Stimulated activated naive CD8-positive, alpha-beta T cell treated with anti-CD3 and anti-CD28 coated beads, Interleukin-15, Interleukin-2, amounts not matched to agents 100 ng/mL and 50 ng/mL, for 24 hours (primary cell): ENCODE results near the gene ZSCAN18.

ENCODE experiments used
- H3K27ac Mint-ChIP-seq: one replicate; pipeline ENCODE4 v1.8.0; 2021; ENCODE audit warnings: mild to moderate bottlenecking, mixed read lengths
- H3K27me3 Mint-ChIP-seq: one replicate; pipeline ENCODE4 v1.8.0; 2021; ENCODE audit warnings: mixed read lengths
- H3K36me3 Mint-ChIP-seq: one replicate; pipeline ENCODE4 v1.8.0; 2021; ENCODE audit warnings: low read depth, mixed read lengths
- H3K4me1 Mint-ChIP-seq: one replicate; pipeline ENCODE4 v1.8.0; 2021; ENCODE audit warnings: low read depth, mixed read lengths
- H3K4me3 Mint-ChIP-seq: one replicate; pipeline ENCODE4 v1.8.0; 2021; ENCODE audit warnings: mild to moderate bottlenecking, mixed read lengths
- H3K9me3 Mint-ChIP-seq: one replicate; pipeline ENCODE4 v1.8.0; 2021; ENCODE audit warnings: mixed read lengths

The ZSCAN18 gene

DNA sequence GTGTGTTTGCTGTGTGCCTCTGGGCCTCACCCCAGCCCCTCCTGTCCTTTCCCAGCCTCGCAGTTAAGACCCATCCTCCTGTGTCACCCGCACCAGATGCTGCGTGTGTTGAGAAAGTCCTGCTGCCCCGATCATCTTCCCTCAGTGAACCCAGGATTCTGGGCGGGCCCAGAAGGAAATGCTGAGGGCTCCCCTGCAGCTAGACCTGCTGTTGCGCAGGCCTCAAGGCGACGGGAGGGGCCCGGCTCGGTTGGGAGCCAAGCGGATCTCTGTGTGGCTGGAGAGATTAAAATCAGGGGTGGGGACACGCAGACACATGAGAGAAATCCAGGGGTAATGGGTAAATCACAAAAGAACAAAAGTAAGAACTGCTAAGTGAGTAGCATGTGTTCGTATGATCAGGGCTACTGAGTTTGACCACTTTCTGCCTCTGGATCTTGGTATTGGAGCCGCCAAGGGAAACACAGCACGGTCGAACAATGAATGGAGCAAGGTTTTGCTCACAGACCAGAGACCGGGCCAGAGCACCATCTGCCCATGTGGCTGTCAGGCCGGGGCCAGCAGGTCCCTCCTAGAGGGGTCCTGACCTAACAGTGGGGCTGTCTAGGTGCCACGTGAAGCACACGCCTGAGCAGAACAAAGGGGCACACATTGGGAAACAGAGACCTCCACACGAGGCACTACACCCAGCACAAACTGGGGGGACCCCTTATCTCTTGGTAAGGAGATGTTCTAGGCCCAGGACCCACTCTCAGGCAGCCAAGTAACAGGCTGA is 57.1 kb downstream of the ZSCAN18 start:
- H3K36me3 Mint-ChIP-seq, result peaks cover 10% of the 10 kb centered on the region
- no peak overlapping the region for H3K27ac Mint-ChIP-seq
- H3K4me1 Mint-ChIP-seq, result no peaks in the 10 kb centered on the region
- H3K9me3 Mint-ChIP-seq, result peaks cover 23% of the 10 kb centered on the region
- H3K27me3 Mint-ChIP-seq, result peaks cover 12% of the 10 kb centered on the region
- no peak overlapping the region for H3K4me3 Mint-ChIP-seq

DNA sequence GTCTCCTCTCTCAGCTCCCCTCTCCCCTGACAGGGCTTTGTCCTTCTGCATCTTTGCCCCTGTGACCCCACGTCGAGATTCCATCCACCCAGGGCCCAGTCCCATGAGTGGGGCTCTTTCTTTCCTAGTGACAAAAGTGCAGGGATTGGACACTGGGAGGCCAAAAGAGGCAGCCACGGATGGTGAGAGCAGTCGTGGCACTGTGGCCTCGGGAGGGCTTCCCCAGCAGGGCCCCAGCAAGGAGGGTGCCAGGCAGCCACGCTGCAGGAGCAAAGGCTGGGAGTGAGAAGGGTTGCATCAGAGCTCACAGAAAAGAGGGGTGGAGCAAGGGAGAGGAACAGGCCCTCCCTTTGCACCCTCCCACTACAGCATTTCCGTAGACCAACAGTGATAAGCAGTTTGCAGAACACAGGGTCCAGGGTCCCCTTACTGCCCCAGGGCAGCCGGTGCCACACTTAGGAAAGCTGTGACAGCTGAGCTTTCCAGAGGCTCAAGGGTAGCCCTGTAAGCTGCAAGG is 59.3 kb downstream of the ZSCAN18 start:
- Mint-ChIP-seq H3K9me3 (peaks cover 26% of the 10 kb centered on the region), H3K4me1 (peaks cover 4% of the 10 kb centered on the region), H3K4me3 (no peak overlapping the region), H3K27me3 (peaks cover 27% of the 10 kb centered on the region), H3K27ac (no peak overlapping the region), H3K36me3 (peaks cover 14% of the 10 kb centered on the region)

- Mint-ChIP-seq H3K36me3 (peaks cover 14% of the 10 kb centered on the region), H3K4me1 (peaks cover 4% of the 10 kb centered on the region), H3K4me3 (no peak overlapping the region), H3K27me3 (peaks cover 27% of the 10 kb centered on the region), H3K27ac (no peak overlapping the region), H3K9me3 (peaks cover 26% of the 10 kb centered on the region)
Measured at GRCh38 chr19:58037927-58038687, 59.9 kb downstream of the ZSCAN18 start.

GRCh38 chr19:58035863-58036262 is 62.2 kb downstream of the ZSCAN18 start:
- Mint-ChIP-seq H3K4me3 (no peak overlapping the region), H3K27ac (no peak overlapping the region), H3K27me3 (peaks cover 29% of the 10 kb centered on the region), H3K9me3 (peaks cover 21% of the 10 kb centered on the region), H3K36me3 (peaks cover 12% of the 10 kb centered on the region), H3K4me1 (peaks cover 4% of the 10 kb centered on the region)

GRCh38 chr19:58034477-58034793 is 63.6 kb downstream of the ZSCAN18 start:
- Mint-ChIP-seq H3K36me3 (peaks cover 14% of the 10 kb centered on the region), H3K4me1 (peaks cover 4% of the 10 kb centered on the region), H3K4me3 (no peak overlapping the region), H3K27me3 (peaks cover 29% of the 10 kb centered on the region), H3K9me3 (peaks cover 23% of the 10 kb centered on the region), H3K27ac (no peak overlapping the region)
